HTR-8/SVneo (cell line): ENCODE measurements around the gene CDC42BPG.
A peak's percentile ranks its signal among the peaks of the same experiment; 100 is the strongest.

Experiments used
- DNase-seq: peaks from one replicate; pipeline ENCODE4 v3.0.0; 2011; ENCODE audit warnings: low spot score, mixed read lengths; ENCODE audit not compliant: insufficient read length
- FAIRE-seq: peaks from 2 replicates; lab custom pipeline; 2011; peaks lifted over from hg19 to GRCh38; lab: Jason Lieb, UNC

CDC42BPG gene

GRCh38 chr11:64814712-64815187 is 29.7 kb downstream of the CDC42BPG start:
- FAIRE-seq (no peak), DNase-seq (no peak)

DNA sequence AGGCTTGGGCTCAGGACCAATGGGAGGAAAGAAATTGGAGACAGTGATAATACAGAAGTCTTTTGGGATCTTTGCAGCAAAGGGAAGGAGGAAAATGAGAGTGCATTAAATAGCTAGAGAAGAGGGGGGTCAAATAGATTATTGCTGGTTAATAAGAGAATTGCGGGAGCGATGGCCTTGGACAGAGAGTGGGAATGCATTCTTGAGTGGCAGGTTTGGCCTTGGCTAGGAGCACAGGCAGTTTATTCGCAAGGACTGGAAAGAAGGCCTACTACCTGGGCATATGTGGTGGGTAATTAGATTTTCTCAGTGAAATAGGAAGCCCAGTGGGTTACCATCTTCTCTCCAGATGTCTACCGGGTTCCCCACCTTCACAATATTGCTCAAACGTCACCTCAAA is 30.6 kb downstream of the CDC42BPG start:
- FAIRE-seq (no peak), DNase-seq (no peak)

DNA sequence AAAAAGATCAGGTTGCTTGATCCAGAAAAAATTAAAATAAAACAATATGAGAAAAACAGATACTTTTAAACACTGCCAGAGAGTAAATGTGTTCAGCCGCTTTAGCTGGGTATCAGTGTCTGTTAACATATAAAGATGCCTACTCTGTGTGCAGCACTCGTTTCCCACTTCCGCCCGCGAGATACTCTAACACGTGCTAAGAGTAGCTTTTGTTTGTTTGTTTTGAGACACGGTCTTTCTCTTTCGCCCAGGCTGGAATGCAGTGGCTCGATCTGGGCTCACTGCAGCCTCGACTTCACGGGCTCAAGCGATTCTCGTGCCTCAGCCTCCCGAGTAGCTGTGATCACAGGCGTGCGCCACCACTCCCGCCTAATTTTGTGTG is 33.6 kb downstream of the CDC42BPG start:
- no peak for FAIRE-seq
- no peak for DNase-seq

DNA sequence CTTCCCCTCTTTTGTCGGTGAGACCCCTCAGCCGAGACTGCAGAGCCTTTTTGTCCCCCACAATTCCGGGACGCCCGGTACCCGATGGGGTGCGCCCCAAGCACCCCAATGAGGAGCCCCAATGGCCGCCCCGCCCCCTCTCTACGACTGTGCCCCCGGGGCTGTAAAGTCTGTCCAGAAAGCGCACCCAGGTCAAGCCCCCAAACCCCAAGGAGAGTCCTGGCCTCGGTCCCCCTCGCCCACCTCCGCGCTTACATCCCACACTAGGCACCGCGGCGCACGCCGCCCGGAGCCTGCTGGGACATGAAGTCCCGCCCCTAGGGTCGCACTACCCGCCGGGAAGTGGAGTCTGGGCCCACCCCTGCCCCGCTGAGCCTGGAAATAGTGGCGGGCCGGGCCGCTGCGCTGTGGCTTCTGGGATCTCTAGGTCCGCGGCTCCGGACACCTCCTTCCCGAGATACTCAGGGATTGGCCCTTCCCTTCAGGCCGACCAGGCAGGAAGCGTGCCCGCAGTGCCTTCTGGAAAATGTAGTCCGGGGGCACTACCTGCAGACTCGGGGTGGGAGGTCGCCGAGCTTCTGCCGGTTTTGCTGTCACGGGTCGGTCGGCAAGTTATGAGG is 34.1 kb downstream of the CDC42BPG start, which contains the start of gene MEN1:
MEN1 (minus strand) TSS at position 281 of the 620 bp plus-strand sequence. CDS start 442 bp downstream, outside the sequence.
- peak; percentile 96 for DNase-seq

GRCh38 chr11:64809781-64810241 is 34.6 kb downstream of the CDC42BPG start:
- DNase-seq (no peak), FAIRE-seq (no peak)

More for the DNA sequence above, 34.1 kb downstream of the CDC42BPG start, which contains the start of gene MEN1:
- FAIRE-seq = peak; percentile 58

- DNase-seq (no peak), FAIRE-seq (no peak)
These were observed 39.0 kb downstream of the CDC42BPG start for GRCh38 chr11:64805481-64805880.

- DNase-seq (no peak), FAIRE-seq (no peak)
These were observed 39.9 kb downstream of the CDC42BPG start for GRCh38 chr11:64804346-64805210.

DNA sequence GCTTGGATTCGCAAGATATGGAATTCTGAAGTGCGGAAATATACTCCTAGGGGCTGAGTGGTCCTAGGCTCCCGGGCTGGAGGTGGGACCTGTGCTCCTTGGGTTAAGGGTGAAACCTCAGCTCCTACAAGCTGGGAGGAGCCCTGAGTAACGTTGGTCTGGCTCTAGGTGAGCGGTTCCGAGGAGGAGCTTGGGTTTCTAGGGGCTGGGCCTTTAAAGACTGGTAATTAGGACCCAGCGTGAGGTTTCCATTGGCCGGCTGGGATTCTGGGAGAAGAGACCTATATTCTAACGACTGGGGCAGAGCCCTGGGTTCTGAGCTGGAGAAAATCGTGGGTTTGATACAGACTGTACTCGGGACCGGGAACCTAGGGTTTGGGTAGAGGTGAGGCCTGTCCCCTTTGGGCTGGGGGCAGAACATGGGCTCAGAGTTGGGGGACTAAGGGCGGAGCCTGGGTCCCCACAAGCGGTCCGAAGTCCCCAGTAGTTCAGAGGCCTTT is 40.6 kb downstream of the CDC42BPG start:
- DNase-seq (no peak), FAIRE-seq (no peak)

GRCh38 chr11:64803158-64803845 is 41.2 kb downstream of the CDC42BPG start, which contains the start of gene MAP4K2:
Gene MAP4K2, minus strand, starts transcription at chr11:64803214. Its CDS starts 65 bp downstream, at chr11:64803149.
- peak; percentile 87 for DNase-seq
- no peak for FAIRE-seq

DNA sequence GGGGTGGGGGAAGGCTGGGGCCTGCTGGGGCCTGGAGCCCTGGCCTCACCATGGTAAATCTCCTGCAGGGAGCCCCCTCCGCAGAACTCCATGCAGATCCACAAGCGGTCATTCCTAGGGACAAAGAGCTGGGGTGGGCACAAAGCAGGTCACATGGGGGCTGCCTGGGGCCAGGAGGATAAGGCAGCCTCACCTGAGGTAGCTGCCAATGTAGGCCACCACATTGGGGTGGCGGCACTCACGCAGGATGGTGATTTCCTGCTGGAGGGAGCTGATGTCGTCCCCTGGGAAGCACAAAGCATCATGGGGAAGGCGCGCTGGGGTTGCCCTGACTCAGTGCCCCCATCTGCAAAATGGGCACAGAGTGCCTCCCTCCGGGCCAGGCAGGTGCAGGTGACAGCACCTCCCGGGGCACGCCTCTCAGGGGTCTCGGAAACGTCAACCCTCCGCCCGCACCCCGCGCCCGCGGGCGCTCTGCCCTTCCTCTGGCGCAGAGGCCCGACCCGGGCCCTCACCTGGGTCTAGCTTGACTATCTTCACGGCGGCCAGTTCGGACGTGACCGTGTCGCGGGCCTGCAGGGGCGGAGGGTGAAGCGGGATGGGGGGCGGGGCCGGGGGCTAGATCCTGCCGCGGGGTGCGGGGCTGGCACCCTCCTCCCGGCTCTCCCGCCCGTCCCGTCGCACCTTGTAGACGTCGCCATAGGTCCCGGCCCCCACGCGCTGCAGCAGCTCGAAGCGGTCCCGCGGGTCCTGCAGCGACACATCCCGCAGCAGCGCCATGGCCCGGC is 41.9 kb downstream of the CDC42BPG start:
- DNase-seq (peak; percentile 36), FAIRE-seq (peak; percentile 28)

DNA sequence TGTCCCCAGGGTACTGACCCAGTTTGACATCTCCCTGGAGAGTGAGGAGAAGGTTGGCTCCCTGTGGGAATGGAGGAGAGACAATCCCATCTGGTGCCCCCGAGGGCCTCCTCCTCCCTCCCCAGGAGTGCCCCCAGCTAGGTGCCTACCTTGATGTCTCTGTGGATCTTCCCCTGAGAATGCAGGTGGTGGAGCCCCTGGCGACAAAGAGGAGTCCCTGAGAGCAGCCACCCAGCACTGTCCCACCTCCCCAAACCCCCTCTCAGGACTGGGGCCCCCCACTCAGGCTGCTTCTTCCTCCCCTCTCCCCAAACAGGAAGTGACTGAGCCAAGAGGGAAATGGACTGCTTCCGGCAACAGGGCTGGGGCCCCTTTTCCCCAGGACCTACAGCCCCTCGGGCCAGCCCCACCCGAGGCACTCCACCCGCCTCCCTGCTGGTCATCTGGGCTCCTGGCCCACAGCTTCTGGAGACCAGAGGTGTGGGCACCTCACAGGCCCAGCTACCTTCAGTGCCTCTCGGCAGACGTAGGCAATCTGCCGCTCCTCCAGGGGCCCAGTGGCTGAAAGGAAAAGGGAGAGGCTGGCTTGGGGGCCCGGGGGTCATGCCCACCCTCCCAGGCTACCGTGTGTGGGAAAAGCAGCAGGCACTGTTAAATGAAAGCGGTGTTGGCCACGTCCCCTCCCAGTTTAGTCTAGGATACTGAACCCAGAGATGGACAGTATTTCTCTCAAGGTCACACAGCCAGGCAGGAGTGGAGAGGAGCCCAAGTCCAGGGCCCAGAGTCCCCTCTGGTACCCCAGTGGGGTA is 42.7 kb downstream of the CDC42BPG start:
- DNase-seq (no peak), FAIRE-seq (no peak)

- DNase-seq (no peak), FAIRE-seq (no peak)
These were observed 43.3 kb downstream of the CDC42BPG start for GRCh38 chr11:64801158-64801464.

- DNase-seq (no peak), FAIRE-seq (no peak)
These were observed 43.9 kb downstream of the CDC42BPG start for GRCh38 chr11:64800303-64801157.

DNA sequence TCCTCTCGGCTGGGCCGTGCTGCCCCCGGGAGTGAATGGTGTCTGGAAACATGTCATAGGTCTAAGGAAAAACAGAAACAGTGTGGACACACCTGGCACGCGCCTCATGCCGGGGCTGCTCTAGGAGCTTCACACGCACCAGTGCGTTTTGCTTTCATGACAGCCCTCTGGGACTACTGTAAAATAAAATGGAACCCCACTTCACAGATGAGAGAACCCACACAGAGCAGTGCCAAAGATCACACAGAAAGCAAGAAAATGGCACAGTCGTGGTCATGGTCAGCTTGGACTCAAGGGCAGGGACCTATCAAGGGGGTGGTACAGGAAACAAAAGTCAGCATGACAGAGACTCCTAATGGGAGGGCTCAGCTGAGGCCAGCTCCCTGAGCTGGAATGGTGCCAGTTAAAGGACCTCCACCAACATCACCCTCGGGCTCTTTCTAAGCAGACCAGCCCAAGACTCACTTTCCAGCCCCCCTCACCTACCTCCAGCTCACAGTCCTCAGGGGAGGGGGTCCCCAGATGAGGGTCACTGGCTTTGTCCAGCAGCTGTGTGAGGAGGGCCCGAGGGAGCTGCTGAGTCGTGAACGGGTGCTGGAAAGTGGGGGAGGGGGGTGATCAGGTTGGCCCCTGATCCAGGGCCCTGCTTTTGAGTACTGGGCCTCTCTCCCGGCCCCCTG is 44.7 kb downstream of the CDC42BPG start:
- FAIRE-seq (no peak), DNase-seq (no peak)

- no peak for DNase-seq
- no peak for FAIRE-seq
These were observed 45.2 kb downstream of the CDC42BPG start for GRCh38 chr11:64799256-64799622.

DNA sequence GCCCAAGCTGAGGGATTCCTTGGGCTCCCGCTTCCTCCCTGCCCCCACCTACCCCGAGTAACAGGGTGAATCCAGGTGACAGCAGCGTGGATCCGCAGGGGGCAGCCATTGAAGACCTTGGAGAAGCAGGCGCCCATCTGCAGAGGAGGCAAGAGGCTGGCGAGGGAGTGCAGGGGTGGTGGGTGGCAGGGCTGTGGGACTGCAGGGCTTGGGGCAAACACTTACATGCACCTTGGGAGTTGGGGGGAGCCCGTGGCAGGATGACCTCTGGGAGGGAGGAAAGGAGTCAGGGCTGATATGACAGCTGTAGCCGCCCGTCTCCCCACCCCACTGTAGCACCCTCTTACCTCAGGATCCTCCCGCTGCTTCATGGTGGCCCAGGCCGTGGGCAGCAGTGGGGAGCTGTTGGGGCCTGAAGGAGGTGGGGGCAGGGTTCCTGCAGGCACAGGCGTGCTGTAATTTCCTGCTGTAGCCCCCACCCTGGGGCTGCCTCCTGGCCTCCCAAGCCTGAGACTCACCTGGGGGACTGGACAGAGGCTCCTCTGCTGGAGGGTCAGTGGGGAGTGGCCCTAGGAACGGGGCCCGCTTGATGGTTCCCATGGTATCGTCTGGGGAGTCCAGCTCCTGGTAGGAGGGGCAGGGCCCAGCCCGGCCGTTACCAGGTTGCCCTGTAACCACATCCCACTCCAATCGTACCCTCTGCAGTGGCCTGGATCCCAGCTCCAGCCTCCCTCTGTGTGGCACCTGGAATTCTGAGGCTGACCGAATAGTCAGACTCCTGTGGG is 47.5 kb downstream of the CDC42BPG start:
- FAIRE-seq (no peak), DNase-seq (no peak)
